H9 (cell line): ENCODE measurements around the gene SH3TC2. TPM values are rescaled to one million over a fixed set of nuclear protein-coding genes. Genes with fewer than 3 reads are reported as not detected.

Source experiments
- DNase-seq: peaks from one replicate; pipeline ENCODE4 v3.0.0-alpha.2; 2017
- H2AFZ ChIP-seq: one replicate; pipeline ENCODE4 v1.6.1; 2013; ENCODE audit warnings: mild to moderate bottlenecking, low read length, control low read depth, moderate library complexity
- H2AK5ac ChIP-seq: 2 replicates; pipeline ENCODE4 v1.6.1; 2013; ENCODE audit warnings: low read length, control low read depth, mixed read lengths; ENCODE audit not compliant: insufficient read length
- H2BK120ac ChIP-seq: one replicate; pipeline ENCODE4 v1.6.1; 2013; ENCODE audit warnings: low read depth, mild to moderate bottlenecking, low read length, control low read depth, inconsistent platforms; ENCODE audit not compliant: poor library complexity, severe bottlenecking
- H2BK12ac ChIP-seq: 2 replicates; pipeline ENCODE4 v1.6.1; 2013; ENCODE audit warnings: low read length, control low read depth, mixed read lengths, low read depth; ENCODE audit not compliant: insufficient read length
- H2BK15ac ChIP-seq: 2 replicates; pipeline ENCODE4 v1.6.1; 2013; ENCODE audit warnings: low read depth, low read length, control low read depth
- H2BK20ac ChIP-seq: one replicate; pipeline ENCODE4 v1.6.1; 2013; ENCODE audit warnings: low read depth, mild to moderate bottlenecking, low read length, control low read depth, inconsistent platforms; ENCODE audit not compliant: poor library complexity, severe bottlenecking
- H2BK5ac ChIP-seq: 2 replicates; pipeline ENCODE4 v1.6.1; 2013; ENCODE audit warnings: low read length, control low read depth, mixed read lengths; ENCODE audit not compliant: insufficient read length
- H3K14ac ChIP-seq: 2 replicates; pipeline ENCODE4 v1.6.1; 2013; ENCODE audit warnings: low read length, control low read depth; ENCODE audit not compliant: insufficient read depth
- H3K18ac ChIP-seq: 2 replicates; pipeline ENCODE4 v1.6.1; 2013; ENCODE audit warnings: low read depth, mild to moderate bottlenecking, mixed read lengths, low read length, control low read depth; ENCODE audit not compliant: insufficient read length
- H3K23ac ChIP-seq: 2 replicates; pipeline ENCODE4 v1.6.1; 2013; ENCODE audit warnings: low read length, control low read depth, mixed read lengths, low read depth; ENCODE audit not compliant: insufficient read length
- H3K23me2 ChIP-seq: 2 replicates; pipeline ENCODE4 v1.6.1; 2013; ENCODE audit warnings: low read depth, mild to moderate bottlenecking, mixed read lengths, low read length, control low read depth; ENCODE audit not compliant: insufficient read length, poor library complexity, severe bottlenecking
- H3K27ac ChIP-seq: 2 replicates; pipeline ENCODE4 v1.5.1; 2013; ENCODE audit warnings: low read length, control low read depth, mixed read lengths, low read depth; ENCODE audit not compliant: insufficient read length
- H3K27me3 ChIP-seq: 2 replicates; pipeline ENCODE4 v1.6.1; 2013; ENCODE audit warnings: low read length, control low read depth, inconsistent platforms; ENCODE audit not compliant: insufficient read depth
- H3K4ac ChIP-seq: 2 replicates; pipeline ENCODE4 v1.6.1; 2013; ENCODE audit warnings: low read depth, mild to moderate bottlenecking, control low read depth, inconsistent platforms, low read length, moderate library complexity
- H3K4me1 ChIP-seq: 2 replicates; pipeline ENCODE4 v1.6.1; 2013; ENCODE audit warnings: low read length, control low read depth, inconsistent platforms; ENCODE audit not compliant: insufficient read depth
- H3K4me2 ChIP-seq: 2 replicates; pipeline ENCODE4 v1.6.1; 2013; ENCODE audit warnings: low read length, control low read depth, mixed read lengths; ENCODE audit not compliant: insufficient read length, insufficient read depth
- H3K56ac ChIP-seq: 2 replicates; pipeline ENCODE4 v1.6.1; 2013; ENCODE audit warnings: low read depth, mild to moderate bottlenecking, mixed read lengths, low read length, control low read depth; ENCODE audit not compliant: insufficient read length
- H3K79me1 ChIP-seq: 2 replicates; pipeline ENCODE4 v1.6.1; 2013; ENCODE audit warnings: low read depth, mild to moderate bottlenecking, moderate library complexity, low read length, control low read depth, inconsistent platforms; ENCODE audit not compliant: insufficient read depth, poor library complexity, severe bottlenecking
- H3K79me2 ChIP-seq: 2 replicates; pipeline ENCODE4 v1.6.1; 2013; ENCODE audit warnings: low read length, control low read depth, inconsistent platforms; ENCODE audit not compliant: insufficient read depth
- H3K9ac ChIP-seq: 2 replicates; pipeline ENCODE4 v1.6.1; 2013; ENCODE audit warnings: low read length, control low read depth, mixed read lengths; ENCODE audit not compliant: insufficient read length; ENCODE audit errors: extremely low read depth
- H3K9me3 ChIP-seq: one replicate; pipeline ENCODE4 v1.6.1; 2013; ENCODE audit warnings: low read depth, low read length, inconsistent platforms; ENCODE audit not compliant: control insufficient read depth
- H3T11ph ChIP-seq: one replicate; pipeline ENCODE4 v1.6.1; 2013; ENCODE audit warnings: mild to moderate bottlenecking, low read length, control low read depth, inconsistent platforms
- H4K20me1 ChIP-seq: one replicate; pipeline ENCODE4 v1.6.1; 2013; ENCODE audit not compliant: control insufficient read depth, insufficient read length, insufficient read depth
- H4K5ac ChIP-seq: 2 replicates; pipeline ENCODE4 v1.6.1; 2013; ENCODE audit warnings: low read depth, mild to moderate bottlenecking, mixed read lengths, low read length, control low read depth; ENCODE audit not compliant: insufficient read length
- H4K8ac ChIP-seq: replicated peaks from 2 replicates; pipeline ENCODE4 v1.6.1; 2013; ENCODE audit warnings: low read length, control low read depth, mixed read lengths, low read depth; ENCODE audit not compliant: insufficient read length
- H4K91ac ChIP-seq: 2 replicates; pipeline ENCODE4 v1.6.1; 2013; ENCODE audit warnings: low read depth, mild to moderate bottlenecking, moderate library complexity, mixed read lengths, low read length, control low read depth; ENCODE audit not compliant: insufficient read length
- H3K27ac Mint-ChIP-seq, 3 experiments: 2 replicates in 2 of 3; 3 replicates in 1 of 3; pipeline ENCODE4 v1.8.0; 2020 to 2021; ENCODE audit warnings: mixed read lengths in 3 of 3, mild to moderate bottlenecking in 1 of 3, moderate library complexity in 1 of 3
- H3K27me3 Mint-ChIP-seq: 2 replicates; pipeline ENCODE4 v1.8.0; 2021; ENCODE audit warnings: low read depth, mild to moderate bottlenecking, moderate library complexity, mixed read lengths
- H3K36me3 Mint-ChIP-seq, 3 experiments: 2 replicates in 2 of 3; 3 replicates in 1 of 3; pipeline ENCODE4 v1.8.0; 2020 to 2021; ENCODE audit warnings: low read depth in 3 of 3, mixed read lengths in 3 of 3; ENCODE audit not compliant: insufficient read depth in 1 of 3
- H3K4me1 Mint-ChIP-seq, 2 experiments: 2 replicates each; pipeline ENCODE4 v1.8.0; 2020; ENCODE audit warnings: mixed read lengths in 2 of 2
- H3K4me3 Mint-ChIP-seq, 2 experiments: 2 replicates in 1 of 2; 3 replicates in 1 of 2; pipeline ENCODE4 v1.8.0; 2020 to 2021; ENCODE audit warnings: mild to moderate bottlenecking in 2 of 2, mixed read lengths in 2 of 2, moderate library complexity in 1 of 2
- H3K9me3 Mint-ChIP-seq, 2 experiments: 2 replicates in 1 of 2; 3 replicates in 1 of 2; pipeline ENCODE4 v1.8.0; 2020; ENCODE audit warnings: mild to moderate bottlenecking in 2 of 2, mixed read lengths in 2 of 2, moderate library complexity in 1 of 2
- CTCF ChIP-seq: fragments of 200-600 bp; sonication (generic); conservative IDR thresholded peaks from 3 replicates; pipeline ENCODE4 v1.8.0; 2021; ENCODE audit warnings: antibody characterized with exemption, mild to moderate bottlenecking
- WGBS: extraction: QIAGEN DNeasy Blood & Tissue Kit; methylation state at CpG from one replicate; pipeline ENCODE4 v1.1.7; 2013; ENCODE audit warnings: missing lambda C conversion rate, low lambda C conversion rate, mixed read lengths; ENCODE audit not compliant: insufficient read length; ENCODE audit errors: extremely low coverage; 5-methylcytosine and 5-hydroxymethylcytosine counted together
- total RNA-seq: library from RNA; stranded (reverse); gene quantifications from 2 replicates; pipeline ENCODE4 v1.2.1, GENCODE V29; 2021

Gene SH3TC2
- total RNA-seq, 1 experiment from 2014 or later = not detected

- no peak overlapping the region for H3K27ac Mint-ChIP-seq
- H3K9me3 Mint-ChIP-seq = peaks cover 0 to 3% of the 10 kb centered on the region in 2 experiments; a peak in 3 of 5 replicates
Measured at GRCh38 chr5:149019679-149020078, 43.2 kb downstream of the SH3TC2 start.

More at GRCh38 chr5:149019679-149020078, 43.2 kb downstream of the SH3TC2 start:
- H3K27me3 ChIP-seq = no peaks in the 10 kb centered on the region
- no peaks in the 10 kb centered on the region for H3K23me2 ChIP-seq
- Mint-ChIP-seq H3K36me3 (no peaks in the 10 kb centered on the region), H3K27me3 (no peaks in the 10 kb centered on the region; the same call in 1 of the 2 replicates), H3K4me3 (no peak overlapping the region), H3K4me1 (peaks cover 10 to 13% of the 10 kb centered on the region in 2 experiments)
- no peak overlapping the region for H3K4me2 ChIP-seq
- H4K20me1 ChIP-seq = no peaks in the 10 kb centered on the region
- no peaks in the 10 kb centered on the region for H3K79me1 ChIP-seq
- no peak overlapping the region for H3K18ac ChIP-seq
- no peak for TF ChIP-seq CTCF
- no peak overlapping the region for H2BK15ac ChIP-seq
- WGBS = no CpG with 5 or more reads among the region's 4 CpGs
- no peak overlapping the region for H3K4ac ChIP-seq
- no peak overlapping the region for H2AK5ac ChIP-seq
- no peak overlapping the region for H3T11ph ChIP-seq
- H3K23ac ChIP-seq = no peak overlapping the region
- H2BK20ac ChIP-seq = no peak overlapping the region
- H4K8ac ChIP-seq = no peak overlapping the region
- no peak overlapping the region for H4K91ac ChIP-seq
- no peak overlapping the region for H4K5ac ChIP-seq
- no peaks in the 10 kb centered on the region for H3K4me1 ChIP-seq
- no peak for DNase-seq
- no peak overlapping the region for H2BK5ac ChIP-seq
- H3K14ac ChIP-seq = no peak overlapping the region
- no peaks in the 10 kb centered on the region for H3K9me3 ChIP-seq
- no peak overlapping the region for H2BK12ac ChIP-seq
- H3K9ac ChIP-seq = no peak overlapping the region
- H2BK120ac ChIP-seq = no peak overlapping the region
- no peak overlapping the region for H3K27ac ChIP-seq
- H3K56ac ChIP-seq = no peak overlapping the region
- no peaks in the 10 kb centered on the region for H3K79me2 ChIP-seq
- H2AFZ ChIP-seq = no peak overlapping the region
